ENCODE results near the gene MAGI3.
"Not testable (repeated sequence)": the region's sequence is repeated elsewhere in the genome, so short reads cannot be mapped to it uniquely, and the experiment has no call there.

Gene MAGI3

DNA sequence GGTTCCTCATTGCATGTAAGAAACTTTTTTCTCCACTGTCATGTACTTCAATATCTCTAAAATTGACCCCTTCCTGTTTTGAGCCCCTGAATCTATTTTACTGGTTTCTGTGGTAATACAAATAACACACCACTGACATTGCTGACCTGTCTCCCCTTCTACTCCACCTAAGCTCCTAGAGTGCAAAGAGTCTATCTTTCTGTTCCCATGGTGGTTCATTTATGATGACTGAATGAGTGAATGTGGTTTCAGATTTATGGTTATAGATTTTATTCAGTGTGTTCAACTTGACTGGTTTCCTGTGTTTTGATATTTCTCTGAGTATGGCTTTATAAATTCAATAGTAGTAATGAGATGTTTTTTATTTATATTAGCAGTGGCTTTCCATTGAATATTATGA is 127.7 kb downstream of the MAGI3 start:
- DNase-seq = no peak

DNA sequence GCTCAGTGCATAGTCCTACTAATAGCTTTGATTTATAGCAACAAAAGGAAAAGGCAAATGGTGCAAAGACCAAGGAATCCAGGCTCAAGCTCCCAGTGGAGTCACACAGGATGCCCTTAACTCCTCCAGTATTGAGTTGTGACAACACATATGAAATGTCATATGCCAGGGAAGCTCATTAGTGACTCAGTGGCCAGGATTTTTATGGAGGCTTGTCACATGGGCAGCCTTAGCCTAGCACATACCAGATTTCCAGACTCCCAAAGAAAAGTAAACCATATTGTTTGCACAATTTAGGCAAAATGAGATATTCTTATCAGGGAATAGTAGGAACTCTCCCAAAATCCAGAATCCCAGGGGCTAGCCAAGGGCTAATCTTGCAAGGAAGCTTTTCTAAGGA is 129.2 kb downstream of the MAGI3 start:
- DNase-seq = no peak

DNA sequence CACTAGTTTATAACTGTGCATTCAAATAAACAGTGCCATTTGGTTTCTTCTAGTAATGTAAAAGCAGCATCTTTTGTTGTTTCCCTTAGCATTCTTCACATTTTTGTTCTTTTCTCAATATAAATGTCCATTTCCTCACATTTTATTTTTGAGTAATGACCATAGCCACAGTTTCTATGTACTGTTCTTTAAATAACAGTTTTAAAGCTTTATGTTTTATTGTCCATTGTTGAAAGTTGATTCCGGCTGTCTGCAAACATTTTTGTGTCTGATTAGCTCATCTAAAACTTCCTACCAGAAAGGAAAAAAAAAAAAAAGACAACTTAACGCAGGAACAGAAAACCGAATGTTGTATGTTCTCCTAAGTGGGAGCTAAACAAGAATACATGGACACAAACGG is 139.7 kb downstream of the MAGI3 start:
- no peak for DNase-seq

DNA sequence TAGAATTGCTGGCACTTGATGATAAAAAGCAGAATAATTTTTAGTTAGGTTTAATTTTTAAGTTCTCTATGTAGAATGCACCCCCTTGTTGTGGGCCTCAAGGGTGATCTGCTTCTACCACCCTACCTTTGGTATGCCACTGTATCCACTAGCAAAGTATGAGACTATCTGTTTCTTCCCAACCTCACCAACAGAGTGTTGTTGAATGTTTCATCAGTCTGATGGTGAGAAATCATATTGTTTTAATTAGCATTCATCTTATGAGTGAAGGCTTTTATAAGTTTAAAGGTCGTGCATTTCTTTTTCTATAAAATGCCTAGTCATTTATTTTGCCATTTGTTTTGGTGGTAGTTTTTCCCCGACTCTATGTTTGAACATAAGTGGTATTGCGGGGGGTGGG is 141.0 kb downstream of the MAGI3 start:
- DNase-seq = no peak

DNA sequence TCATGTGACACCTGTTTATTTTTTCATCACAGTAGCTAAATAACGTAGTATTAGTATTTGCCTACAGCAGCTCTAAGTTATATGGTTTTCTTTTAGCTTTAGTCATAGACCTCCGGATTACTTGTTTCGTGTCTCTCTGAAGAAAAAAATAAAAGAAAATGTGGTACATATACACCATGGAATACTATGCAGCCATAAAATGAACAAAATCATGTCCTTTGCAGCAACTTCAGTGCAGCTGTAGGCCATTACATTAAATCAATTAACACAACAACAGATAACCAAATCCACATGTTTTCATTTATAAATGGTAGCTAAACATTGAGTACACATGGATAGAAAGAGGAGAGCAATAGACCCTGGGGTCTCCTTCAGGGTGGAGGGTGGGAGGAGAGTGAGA is 142.7 kb downstream of the MAGI3 start:
- no peak for DNase-seq

DNA sequence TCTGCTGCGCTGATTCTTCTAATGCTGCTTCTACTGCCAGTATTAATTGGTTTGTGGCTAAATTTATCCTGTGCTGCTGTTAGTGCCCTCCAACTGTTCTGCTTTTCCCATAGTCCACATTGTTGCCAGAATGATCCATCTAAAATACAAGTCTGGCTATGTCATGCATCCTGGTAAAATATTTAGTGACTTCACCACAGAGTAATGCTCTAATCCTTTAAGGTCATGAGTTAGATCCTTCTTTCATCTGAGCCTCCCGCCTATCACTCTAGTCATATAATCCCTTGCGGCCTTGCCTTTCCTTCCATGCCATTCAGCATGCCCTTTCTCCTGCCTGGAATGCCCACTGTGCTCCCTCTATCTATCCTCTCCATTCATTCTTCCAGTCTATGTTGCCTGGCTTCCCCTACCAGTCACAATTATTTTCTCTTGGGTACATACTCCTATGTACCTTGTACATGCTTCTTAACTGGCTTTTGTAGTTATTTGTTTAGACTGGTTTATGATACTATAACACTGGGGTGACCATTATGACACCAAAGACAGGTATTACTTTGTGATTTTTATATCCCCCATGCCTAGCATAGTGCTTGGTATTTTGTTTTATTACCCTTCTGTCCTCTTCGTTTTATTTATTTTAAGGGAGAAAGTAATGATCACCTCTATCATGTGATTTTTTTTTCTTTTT is 144.0 kb downstream of the MAGI3 start:
- DNase-seq = no peak

DNA sequence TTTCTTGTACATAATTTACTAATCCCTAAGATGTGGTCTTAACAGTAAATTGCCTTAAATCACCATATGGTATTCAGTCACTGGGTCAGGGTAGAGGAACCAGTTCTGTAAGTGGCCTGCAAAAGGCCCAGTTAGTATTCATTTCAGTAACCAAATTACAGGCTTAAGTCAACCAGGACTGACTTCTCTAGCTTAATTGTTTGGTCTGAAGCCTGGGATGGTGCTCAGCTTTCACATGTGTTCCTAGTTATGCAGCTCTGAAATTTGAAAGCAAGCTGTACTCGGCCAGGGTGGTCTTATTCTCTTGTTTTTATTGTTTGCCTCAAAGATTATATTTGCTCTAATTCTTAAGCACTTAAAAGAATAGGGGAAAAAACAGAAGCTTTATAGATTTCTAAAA is 144.6 kb downstream of the MAGI3 start:
- DNase-seq = no peak

DNA sequence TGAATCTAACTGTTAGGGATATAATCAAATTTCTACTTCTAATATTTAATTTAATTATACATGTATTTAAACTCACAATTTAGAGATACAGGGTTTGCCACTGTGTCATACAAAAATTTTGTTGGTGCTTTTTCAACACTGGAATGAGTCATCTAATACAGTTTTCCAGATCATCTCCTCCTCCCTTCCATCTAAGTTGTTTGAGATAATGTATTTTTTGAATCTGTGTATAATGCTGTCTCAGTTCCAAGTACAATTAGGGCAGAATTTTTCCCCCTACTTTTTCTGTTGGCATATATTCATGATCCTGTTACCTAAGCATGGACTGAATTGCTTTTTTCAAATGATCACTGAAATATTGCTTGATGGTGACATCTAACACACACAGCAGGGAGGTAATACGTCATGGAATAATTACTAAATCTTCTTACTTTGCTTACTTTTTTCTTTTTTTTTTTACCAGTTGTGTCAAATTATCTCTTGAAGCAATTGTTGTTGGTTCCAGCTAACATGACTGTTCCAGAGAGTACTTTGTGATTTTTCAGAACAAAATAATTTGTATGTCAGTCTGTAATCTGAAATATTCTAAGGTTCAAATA is 146.0 kb downstream of the MAGI3 start:
- no peak for DNase-seq

DNA sequence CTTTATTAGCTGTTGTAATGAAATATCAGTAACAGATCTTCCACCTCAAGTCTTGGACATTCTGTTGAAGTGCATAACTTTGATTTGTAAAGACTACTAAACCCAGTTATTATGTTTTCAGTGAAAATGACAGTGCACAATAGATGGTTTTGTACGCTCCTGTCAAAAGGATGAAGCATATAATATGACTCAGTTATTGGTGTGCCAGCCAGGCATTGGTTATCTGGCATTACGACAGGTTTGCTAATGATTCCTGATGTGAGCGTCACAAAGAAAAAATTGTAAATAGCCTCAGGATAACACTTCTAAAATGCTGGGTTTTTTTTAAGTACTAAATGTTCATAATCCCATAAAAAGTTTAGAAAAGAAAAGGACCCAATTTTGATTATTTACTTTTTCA is 147.9 kb downstream of the MAGI3 start:
- no peak for DNase-seq

DNA sequence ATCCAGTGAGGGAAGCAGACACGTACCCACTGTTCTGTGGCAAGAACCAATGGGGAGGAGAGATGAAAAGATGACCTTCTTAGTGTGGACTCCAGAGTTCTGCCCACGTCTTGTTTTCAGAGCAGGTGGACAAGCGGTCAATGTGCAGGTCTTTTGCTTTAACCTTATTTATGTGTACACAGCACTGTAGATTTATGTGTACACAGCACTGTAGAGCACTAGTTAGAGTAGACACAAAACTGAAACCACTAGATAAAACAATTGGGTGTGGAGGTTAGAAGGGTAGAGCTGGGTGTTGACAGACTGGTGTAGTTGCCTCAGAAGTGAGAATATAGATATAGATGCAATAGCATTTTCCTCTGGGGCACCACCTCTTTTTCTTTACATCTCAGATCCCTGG is 150.0 kb downstream of the MAGI3 start:
- DNase-seq = no peak

DNA sequence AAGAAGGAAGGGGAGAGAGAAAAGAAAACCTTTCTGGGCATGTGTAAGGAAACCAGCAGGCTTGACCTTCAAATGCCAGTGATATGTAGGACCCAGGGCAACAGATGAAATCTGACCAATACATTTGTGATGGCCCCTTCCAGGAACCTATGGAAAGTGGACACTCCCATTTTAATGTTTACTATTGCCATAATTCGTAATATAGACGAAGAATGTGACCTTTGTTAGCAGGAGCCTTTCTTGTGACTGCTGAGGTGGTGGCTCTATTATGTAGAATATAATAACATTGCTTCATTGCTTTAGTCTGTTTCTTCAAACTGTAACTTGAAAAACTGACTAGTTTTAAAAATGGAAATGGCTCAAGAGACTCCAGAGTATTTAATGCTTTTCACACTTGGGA is 150.8 kb downstream of the MAGI3 start:
- no peak for DNase-seq

DNA sequence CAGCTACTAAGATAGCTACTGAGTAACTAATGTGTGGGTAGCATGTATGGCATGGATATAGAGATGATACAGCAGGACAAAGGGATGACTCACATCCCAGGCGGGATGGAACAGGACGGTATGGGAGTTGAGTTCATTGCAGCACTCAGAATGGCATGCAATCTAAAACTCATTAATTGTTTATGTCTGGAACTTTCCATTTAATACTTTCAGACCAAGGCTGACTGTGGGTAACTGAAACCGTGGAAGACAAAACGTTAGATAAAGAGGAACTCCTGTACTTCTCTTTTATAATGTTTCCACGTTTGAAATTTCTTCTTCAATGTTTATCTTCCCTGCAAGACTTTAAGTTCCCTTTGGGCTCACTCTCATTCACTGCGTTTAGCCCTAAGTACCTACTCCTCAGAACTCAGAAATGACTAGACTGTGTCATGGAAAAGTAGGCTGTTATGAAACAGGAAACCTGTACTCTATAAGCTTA is 151.9 kb downstream of the MAGI3 start:
- no peak for DNase-seq

DNA sequence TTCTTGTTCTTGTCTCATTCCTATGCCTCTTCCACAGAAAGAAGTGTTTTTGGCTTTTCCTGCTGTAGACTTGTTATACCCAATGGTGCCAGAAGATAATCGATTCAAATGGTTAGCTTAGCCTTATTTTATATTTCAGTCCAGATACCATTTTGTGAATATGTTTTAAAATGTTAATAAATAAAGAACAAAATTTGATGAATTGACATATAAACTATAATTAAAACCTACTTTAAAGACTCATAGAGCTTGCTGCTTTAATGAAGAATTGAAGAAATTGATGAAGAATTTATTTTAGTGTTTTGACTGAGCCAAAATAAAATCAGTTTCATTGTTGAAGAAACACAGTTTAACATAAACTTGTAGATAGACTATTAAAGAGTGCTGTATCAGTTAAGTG is 152.8 kb downstream of the MAGI3 start:
- DNase-seq = no peak

DNA sequence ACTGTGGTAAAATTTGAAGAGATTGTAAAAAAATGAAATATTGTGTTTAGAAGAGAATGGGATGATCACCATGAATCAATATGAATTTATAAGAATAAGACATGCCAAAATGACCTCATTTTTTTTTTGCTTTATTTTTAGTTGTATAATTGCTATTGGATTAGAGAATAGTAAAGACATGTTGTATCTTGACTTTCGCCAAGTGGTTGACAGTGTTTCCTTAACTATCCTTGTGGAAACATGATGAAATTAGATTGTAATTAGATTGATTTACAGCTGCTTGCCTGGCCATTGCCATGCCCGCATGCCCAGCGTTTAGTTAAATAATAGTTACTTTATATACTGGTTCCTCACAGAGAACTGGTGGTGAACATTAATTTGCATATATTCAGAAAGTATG is 154.9 kb downstream of the MAGI3 start:
- DNase-seq = no peak

DNA sequence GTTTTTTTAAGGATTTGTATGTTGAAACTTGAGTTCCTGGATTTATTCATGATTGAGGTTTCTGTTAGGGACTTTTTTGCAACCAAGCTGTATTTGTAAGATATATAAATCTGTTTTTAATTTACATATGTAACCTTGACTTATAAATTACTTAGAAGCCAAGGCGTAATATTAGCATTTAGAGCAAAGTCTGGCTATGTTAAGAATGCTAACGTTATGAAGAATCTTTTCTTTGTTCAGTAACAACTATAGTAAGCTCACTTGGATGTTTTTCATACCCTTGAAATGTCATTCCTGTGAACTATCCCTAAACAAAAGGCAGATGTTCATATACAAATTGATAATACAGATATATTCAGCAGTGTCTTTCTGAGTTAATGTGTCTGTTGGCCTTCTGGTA is 155.3 kb downstream of the MAGI3 start:
- DNase-seq = no peak

DNA sequence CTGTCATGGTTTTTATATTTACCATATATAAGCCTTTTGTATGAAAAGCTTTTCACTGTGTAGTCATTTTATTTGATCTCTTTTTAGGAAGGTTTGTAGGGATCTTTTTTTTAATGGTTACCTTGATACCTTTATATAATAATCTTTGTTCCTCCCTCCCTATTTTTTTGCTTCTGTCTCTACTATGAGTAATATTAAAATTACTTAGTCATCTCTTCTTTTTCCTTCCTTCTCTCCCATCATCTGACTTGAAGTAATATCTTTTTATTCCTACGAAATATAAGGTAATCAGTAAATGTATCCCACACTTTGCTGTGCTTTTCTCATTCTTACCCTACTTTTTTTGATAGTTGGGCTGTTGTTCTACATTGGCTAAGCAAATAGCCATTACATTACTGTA is 161.4 kb downstream of the MAGI3 start:
- no peak for DNase-seq

DNA sequence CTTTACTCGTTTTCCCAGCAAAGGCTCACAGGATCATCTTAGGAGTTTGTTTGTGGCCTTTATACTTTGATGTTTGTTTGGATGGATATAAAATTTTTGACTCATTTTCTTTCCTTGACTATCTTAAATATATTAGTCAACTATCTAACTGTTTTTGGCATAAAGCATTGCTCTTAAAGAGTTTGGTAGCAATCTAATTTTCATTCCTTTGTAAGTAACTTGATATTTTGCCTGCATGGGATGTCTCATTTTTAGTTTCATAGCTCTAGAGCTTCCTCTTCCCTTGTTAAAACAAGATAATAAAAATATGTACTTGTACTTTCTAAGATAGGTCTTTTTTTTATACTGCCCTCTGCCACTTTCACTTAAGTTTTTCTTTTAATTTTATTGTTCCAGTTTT is 161.9 kb downstream of the MAGI3 start:
- DNase-seq = no peak

DNA sequence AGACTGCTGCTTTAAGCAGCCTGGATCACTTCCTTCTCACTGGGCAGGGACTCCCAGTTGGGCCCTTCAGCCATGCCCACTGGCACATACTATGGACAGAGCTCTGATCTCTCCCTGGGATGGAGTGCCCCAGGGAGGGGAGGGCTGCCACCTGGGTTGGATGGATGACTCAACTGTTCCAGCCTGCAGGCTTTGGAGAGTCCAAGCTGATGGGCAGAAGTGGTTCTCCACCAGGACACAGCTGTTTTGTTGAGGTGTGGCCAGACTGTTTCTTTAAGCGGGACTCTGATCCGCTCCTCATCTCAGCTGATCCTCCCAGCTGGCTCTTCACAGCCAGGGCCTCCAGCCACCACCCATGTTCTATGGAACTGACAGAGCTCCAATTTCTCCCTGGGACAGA is 166.9 kb downstream of the MAGI3 start:
- no peak for DNase-seq

DNA sequence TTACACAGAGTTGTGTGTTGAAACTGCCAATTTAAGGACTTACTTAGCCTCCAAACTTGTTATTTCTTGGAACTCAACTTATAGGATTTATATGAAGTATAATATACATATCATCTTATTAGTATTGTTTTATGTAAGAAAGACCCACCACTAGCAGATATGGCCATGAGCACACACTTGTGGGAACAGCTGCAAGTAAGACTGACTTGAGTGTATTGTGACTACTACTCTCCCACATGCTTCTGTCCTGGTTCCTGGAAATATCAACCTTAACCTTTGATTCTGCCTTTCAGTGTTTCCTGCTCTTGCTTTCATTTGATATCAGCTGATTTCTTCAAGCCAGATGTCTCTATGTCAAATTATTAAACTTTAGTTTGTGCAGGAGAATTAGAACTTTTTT is 175.3 kb downstream of the MAGI3 start:
- no peak for DNase-seq

DNA sequence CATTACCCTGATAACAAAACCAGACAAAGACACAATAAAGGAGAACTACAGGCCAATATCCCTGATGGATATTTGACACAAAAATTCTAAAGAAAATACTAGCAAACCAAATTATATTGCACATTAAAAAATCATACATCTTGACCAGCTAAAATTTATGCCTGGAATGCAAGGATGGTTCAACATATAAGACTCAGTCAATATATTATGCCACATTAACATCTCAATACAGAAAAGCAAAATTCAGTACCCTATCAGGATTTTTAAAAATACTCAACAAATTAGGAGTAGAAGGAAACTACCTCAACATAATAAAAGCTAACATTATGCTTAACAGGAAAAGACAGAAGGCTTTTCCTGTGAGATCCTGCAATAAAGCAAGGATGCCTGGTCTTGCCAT is 177.1 kb downstream of the MAGI3 start:
- DNase-seq = no peak

DNA sequence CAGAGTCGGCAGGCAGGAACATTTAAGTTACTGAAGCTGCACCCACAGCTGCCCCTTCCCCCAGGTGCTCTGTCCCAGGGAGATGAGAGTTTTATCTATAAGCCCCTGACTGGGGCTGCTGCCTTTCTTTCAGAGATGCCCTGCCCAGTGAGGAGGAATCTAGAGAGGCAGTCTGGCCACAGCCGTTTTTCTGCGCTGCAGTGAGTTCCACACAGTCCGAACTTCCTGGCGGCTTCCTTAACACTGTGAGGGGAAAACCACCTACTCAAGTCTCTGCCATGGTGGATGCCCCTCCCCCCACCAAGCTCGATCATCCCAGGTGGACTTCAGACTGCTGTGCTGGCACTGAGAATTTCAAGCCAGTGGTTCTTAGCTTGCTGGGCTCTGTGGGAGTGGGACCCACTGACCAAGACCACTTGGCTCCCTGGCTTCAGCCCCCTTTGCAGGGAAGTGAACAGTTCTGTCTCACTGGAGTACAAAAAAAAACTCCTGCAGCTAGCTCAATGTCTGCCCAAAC is 185.5 kb downstream of the MAGI3 start:
- DNase-seq = not testable (repeated sequence)

DNA sequence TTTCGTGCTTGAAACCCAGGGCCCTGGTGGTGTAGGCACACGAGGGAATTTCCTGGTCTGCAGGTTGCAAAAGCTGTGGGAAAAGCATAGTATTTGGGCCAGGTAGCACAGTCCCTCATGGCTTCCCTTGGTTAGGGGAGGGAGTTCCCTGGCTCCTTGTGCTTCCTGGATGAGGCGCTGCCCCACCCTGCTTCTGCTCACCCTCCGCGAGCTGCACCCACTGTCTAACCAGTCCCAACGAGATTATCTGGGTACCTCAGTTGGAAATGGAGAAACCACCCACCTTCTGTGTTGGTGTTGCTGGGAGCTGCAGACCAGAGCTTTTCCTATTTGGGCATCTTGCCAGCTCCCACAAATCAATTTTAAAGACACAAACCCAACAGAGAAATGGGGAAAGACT is 186.0 kb downstream of the MAGI3 start:
- DNase-seq = no peak

DNA sequence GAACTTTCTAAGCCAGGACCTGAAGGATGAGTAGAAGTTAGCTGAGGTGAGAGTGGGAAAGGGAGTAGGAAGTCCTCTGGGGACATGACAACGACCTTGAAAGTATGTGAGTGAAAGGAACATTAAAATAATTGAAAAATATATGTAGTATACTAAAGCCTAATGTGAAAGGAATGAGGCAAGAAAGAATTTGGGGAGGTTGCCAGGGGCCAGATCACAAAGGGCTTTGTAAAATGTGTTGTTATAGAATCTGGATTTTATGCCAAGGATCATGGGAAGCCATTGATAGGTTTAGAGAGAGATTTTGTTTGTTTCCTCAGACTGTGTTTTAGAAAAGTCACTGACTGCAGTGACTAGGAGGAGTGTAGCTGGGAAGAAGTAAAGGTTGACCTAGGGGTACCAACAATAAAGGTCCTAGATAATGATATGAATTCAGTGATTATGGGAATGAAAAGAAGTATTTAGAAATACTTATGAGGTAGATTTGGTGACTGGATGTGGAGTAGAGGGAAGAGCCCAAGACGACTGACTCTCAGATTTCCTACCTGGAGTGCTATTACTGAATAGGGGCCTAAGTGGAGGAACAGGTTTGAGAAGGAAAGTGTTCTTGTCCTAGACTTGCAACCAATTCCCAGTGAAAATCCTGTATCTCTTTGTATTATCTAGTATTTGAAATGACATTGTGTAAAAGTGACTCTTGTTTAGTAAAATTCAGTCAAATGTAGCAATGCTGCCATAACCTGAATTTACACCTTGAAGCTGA is 189.1 kb downstream of the MAGI3 start:
- DNase-seq = no peak

DNA sequence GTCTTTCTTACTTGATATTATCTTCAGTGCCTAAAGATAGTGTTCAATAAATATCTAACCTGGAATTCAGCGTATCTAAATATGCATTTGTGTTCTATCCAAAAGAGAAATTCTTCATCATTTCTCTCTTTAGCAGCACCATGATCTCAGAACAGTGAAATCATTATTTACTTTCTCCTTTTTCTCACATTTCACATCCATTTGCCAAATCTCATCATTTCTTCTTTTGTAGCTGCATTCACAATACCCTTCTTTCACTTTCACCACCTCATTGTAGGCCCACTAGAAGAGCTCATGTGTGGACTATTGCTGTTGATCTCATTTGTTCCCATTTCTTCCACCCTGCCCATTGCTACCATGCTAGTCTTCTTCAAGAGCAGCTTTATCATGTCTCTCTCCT is 191.0 kb downstream of the MAGI3 start:
- no peak for DNase-seq
